Measurements from ENCODE around the gene SH3TC1.

The SH3TC1 gene

GRCh38 chr4:8180310-8181093, 18.6 kb upstream of the SH3TC1 start:
- Histone ChIP-seq H3K9me3 (ENCODE audit: insufficient read depth, low read length) (no peaks in the 10 kb centered on the region), H3K4me2 (ENCODE audit: low read depth, low read length, poor library complexity, severe bottlenecking) (no peak overlapping the region)

GRCh38 chr4:8181119-8181518, 18.0 kb upstream of the SH3TC1 start:
- no peaks in the 10 kb centered on the region for H3K9me2 ChIP-seq (replicated peaks; ENCODE audit: insufficient read depth, low read length)
- no peak overlapping the region for H3K9ac ChIP-seq (ENCODE audit: low read length)

More at GRCh38 chr4:8180310-8181093, 18.6 kb upstream of the SH3TC1 start:
- no peaks in the 10 kb centered on the region for H4K20me1 ChIP-seq (ENCODE audit: low read depth, low read length)
- no peaks in the 10 kb centered on the region for H3K36me3 ChIP-seq (ENCODE audit: low read length)
- H3K27me3 ChIP-seq (ENCODE audit: low read length), result no peaks in the 10 kb centered on the region
- no peaks in the 10 kb centered on the region for H3K79me2 ChIP-seq (ENCODE audit: insufficient read depth, low read length)
- no peak overlapping the region for H2AFZ ChIP-seq (ENCODE audit: low read depth, low read length, severe bottlenecking)
- H3K9me2 ChIP-seq (replicated peaks; ENCODE audit: insufficient read depth, low read length), result no peaks in the 10 kb centered on the region
- no peaks in the 10 kb centered on the region for H3F3A ChIP-seq (ENCODE audit: insufficient read depth)
- no peak overlapping the region for H3K27ac ChIP-seq (ENCODE audit: low read depth, low read length)
- H3K4me3 ChIP-seq (ENCODE audit: insufficient read depth, low read length, poor library complexity, severe bottlenecking), result no peak overlapping the region
- H3K9ac ChIP-seq (ENCODE audit: low read length), result no peak overlapping the region
- TF ChIP-seq EZH2phosphoT487 (conservative IDR thresholded peaks at IDR 0.05; ENCODE audit: low read length) (no peak), CTCF (IDR thresholded peaks at IDR 0.05; ENCODE audit: insufficient read depth, low read length, poor library complexity, severe bottlenecking) (no peak)

DNA sequence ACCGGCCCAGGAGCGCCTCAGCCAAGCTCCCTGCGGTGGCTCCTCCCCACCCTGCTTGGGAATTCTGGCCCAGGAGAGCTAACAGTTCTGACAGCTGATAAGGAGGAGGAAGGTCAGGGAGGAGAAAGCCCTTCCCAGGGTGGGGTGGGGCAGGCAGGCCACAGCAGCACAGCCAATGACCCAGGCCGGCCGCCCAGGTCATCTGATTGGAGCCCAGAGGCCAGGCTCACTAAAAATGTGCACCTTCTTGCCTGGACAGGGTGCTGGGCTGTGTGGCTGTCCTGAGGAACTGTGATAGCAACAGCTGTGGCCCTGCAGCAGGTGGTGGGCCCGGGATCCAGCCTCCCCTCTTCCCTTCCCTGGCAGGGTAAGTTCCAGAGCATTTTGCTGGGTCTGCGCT, 17.2 kb upstream of the SH3TC1 start:
- Histone ChIP-seq H3K9me3 (ENCODE audit: insufficient read depth, low read length) (no peaks in the 10 kb centered on the region), H3K4me2 (ENCODE audit: low read depth, low read length, poor library complexity, severe bottlenecking) (no peak overlapping the region), H3K79me2 (ENCODE audit: insufficient read depth, low read length) (no peaks in the 10 kb centered on the region), H3K27ac (ENCODE audit: low read depth, low read length) (no peak overlapping the region), H3K36me3 (ENCODE audit: low read length) (no peaks in the 10 kb centered on the region), H3K9me2 (replicated peaks; ENCODE audit: insufficient read depth, low read length) (no peaks in the 10 kb centered on the region), H3K9ac (ENCODE audit: low read length) (no peak overlapping the region), H3K27me3 (ENCODE audit: low read length) (no peaks in the 10 kb centered on the region), H4K20me1 (ENCODE audit: low read depth, low read length) (no peaks in the 10 kb centered on the region), H3K4me3 (ENCODE audit: insufficient read depth, low read length, poor library complexity, severe bottlenecking) (no peak overlapping the region), H3F3A (ENCODE audit: insufficient read depth) (no peaks in the 10 kb centered on the region), H2AFZ (ENCODE audit: low read depth, low read length, severe bottlenecking) (no peak overlapping the region)
- TF ChIP-seq EZH2phosphoT487 (conservative IDR thresholded peaks at IDR 0.05; ENCODE audit: low read length) (no peak), CTCF (IDR thresholded peaks at IDR 0.05; ENCODE audit: insufficient read depth, low read length, poor library complexity, severe bottlenecking) (no peak)

More at GRCh38 chr4:8181119-8181518, 18.0 kb upstream of the SH3TC1 start:
- no peak overlapping the region for H2AFZ ChIP-seq (ENCODE audit: low read depth, low read length, severe bottlenecking)
- H3K27ac ChIP-seq (ENCODE audit: low read depth, low read length), result no peak overlapping the region
- H3K36me3 ChIP-seq (ENCODE audit: low read length), result no peaks in the 10 kb centered on the region
- H3K4me2 ChIP-seq (ENCODE audit: low read depth, low read length, poor library complexity, severe bottlenecking), result no peak overlapping the region
- no peaks in the 10 kb centered on the region for H3F3A ChIP-seq (ENCODE audit: insufficient read depth)
- TF ChIP-seq CTCF (IDR thresholded peaks at IDR 0.05; ENCODE audit: insufficient read depth, low read length, poor library complexity, severe bottlenecking), result no peak
- TF ChIP-seq EZH2phosphoT487 (conservative IDR thresholded peaks at IDR 0.05; ENCODE audit: low read length), result no peak
- no peaks in the 10 kb centered on the region for H3K27me3 ChIP-seq (ENCODE audit: low read length)
- no peak overlapping the region for H3K4me3 ChIP-seq (ENCODE audit: insufficient read depth, low read length, poor library complexity, severe bottlenecking)
- no peaks in the 10 kb centered on the region for H3K79me2 ChIP-seq (ENCODE audit: insufficient read depth, low read length)
- H3K9me3 ChIP-seq (ENCODE audit: insufficient read depth, low read length), result no peaks in the 10 kb centered on the region
- H4K20me1 ChIP-seq (ENCODE audit: low read depth, low read length), result no peaks in the 10 kb centered on the region

Data from SU-DHL-6 (cell line).